A673 (cell line): ENCODE results near the gene GPR78. TPM values are rescaled to one million over a fixed set of nuclear protein-coding genes. Genes with fewer than 3 reads are reported as not detected.

ENCODE experiments used
- BruUV-seq: library from RNA; stranded (reverse); fragments of 400-500 nt; replicated peaks from 2 replicates; lab custom pipeline; 2021; lab: Mats Ljungman, UMichigan
- CTCF ChIA-PET: fragments of 300-600 bp; sonication (Branson Sonifier 250); formaldehyde crosslinking; loops from one replicate; lab custom pipeline; 2022; ENCODE audit warnings: antibody characterized with exemption; lab: Charles Lee
- POLR2A ChIA-PET: fragments of 300-600 bp; sonication (Branson Sonifier 250); formaldehyde crosslinking; loops from one replicate; lab custom pipeline; 2022; ENCODE audit warnings: antibody characterized with exemption; ENCODE audit not compliant: low non-redundant PET; lab: Charles Lee
- DNase-seq: peaks from one replicate; pipeline ENCODE4 v3.0.0-alpha.2; 2015; ENCODE audit warnings: low spot score
- H3K27ac ChIP-seq: fragments of 200-600 bp; sonication (generic); 2 replicates; pipeline ENCODE4 v1.5.1; 2016; ENCODE audit warnings: mixed run types, low read depth, mild to moderate bottlenecking, mixed read lengths, antibody characterized with exemption, low read length; ENCODE audit not compliant: poor library complexity, severe bottlenecking
- H3K27me3 ChIP-seq: fragments of 200-600 bp; sonication (generic); replicated peaks from 2 replicates; pipeline ENCODE4 v1.6.1; 2017; ENCODE audit warnings: mixed run types, low read depth, mild to moderate bottlenecking, mixed read lengths, antibody characterized with exemption, low read length; ENCODE audit not compliant: insufficient read depth, poor library complexity
- H3K36me3 ChIP-seq: fragments of 200-600 bp; sonication (generic); 2 replicates; pipeline ENCODE4 v1.6.1; 2016; ENCODE audit warnings: mixed run types, mild to moderate bottlenecking, mixed read lengths, antibody characterized with exemption, low read length; ENCODE audit not compliant: insufficient read depth, poor library complexity, severe bottlenecking
- H3K4me1 ChIP-seq: fragments of 200-600 bp; sonication (generic); 2 replicates; pipeline ENCODE4 v1.6.1; 2017; ENCODE audit warnings: mixed run types, mild to moderate bottlenecking, mixed read lengths, antibody characterized with exemption, low read length; ENCODE audit not compliant: insufficient read depth, poor library complexity, severe bottlenecking
- H3K4me3 ChIP-seq: fragments of 200-600 bp; sonication (generic); 2 replicates; pipeline ENCODE4 v1.5.1; 2016; ENCODE audit warnings: low read depth, mixed run types, mild to moderate bottlenecking, mixed read lengths, low read length; ENCODE audit not compliant: poor library complexity, severe bottlenecking
- H3K9me3 ChIP-seq: fragments of 200-600 bp; sonication (generic); 2 replicates; pipeline ENCODE4 v1.6.1; 2016; ENCODE audit warnings: mixed run types, low read depth, mild to moderate bottlenecking, mixed read lengths, antibody characterized with exemption, low read length; ENCODE audit not compliant: poor library complexity, severe bottlenecking
- EZH2 ChIP-seq: fragments of 200-600 bp; sonication (generic); IDR thresholded peaks from 2 replicates; pipeline ENCODE4 v1.6.1; 2017; ENCODE audit warnings: borderline replicate concordance, low read depth, mild to moderate bottlenecking, mixed read lengths, antibody characterized with exemption, low read length; ENCODE audit not compliant: poor library complexity, severe bottlenecking
- intact Hi-C: fragments of 100-400 bp; cut with micrococcal nuclease; formaldehyde crosslinking; loops from one replicate; pipeline ENCODE4 v1.10.0; 2022; ENCODE audit not compliant: unreplicated experiment
- total RNA-seq: library from RNA; stranded (reverse); gene quantifications from 2 replicates; pipeline ENCODE4 v1.2.3, GENCODE V29; 2021
- TF ChIP-seq, protein P1 (sequence below): fragments of 300-800, 200-600 bp; sonication (generic); conservative IDR thresholded peaks from 2 replicates; pipeline ENCODE4 v1.5.1; 2017; ENCODE audit warnings: low read depth, mild to moderate bottlenecking, antibody characterized with exemption, low read length, moderate library complexity, mixed read lengths

The GPR78 gene
- total RNA-seq, 1 experiment from 2014 or later, result not detected

DNA sequence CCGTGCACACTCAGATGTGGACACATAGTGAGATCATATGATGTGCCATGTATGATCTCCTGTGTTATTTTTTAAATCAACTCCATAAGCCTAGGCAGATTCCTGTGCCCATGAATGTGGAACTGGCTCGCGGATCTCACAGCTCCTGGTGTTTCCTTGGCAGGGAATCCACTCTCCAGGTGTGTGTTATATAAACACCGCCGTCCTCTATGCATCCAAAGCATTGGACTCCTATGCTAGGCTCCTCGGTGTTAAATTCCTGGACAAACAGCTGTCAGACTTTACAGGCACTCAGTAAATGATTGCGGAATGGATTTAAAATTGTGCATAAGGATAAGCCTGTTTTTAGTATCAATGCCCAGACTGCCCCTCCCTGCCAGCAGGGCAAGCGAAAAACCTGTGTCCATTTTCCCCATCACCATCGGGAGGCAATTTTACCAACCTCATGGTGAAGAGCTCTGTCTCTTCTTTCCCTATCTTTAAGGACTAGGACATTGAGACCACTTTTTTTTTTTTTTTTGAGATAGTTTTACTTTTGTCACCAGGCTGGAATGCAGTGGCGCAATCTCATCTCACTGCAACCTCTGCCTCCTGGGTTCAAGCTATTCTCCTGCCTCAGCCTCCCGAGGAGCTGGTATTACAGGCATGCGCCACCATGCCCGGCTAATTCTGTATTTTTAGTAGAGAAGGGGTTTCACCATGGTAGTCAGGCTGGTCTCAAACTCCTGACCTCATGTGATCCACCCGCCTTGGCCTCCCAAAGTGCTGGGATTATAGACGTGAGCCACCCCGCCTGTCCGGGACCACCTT, 23.6 kb upstream of the GPR78 start:
- BruUV-seq, result no TSS peak
- H3K27me3 ChIP-seq, result no peaks in the 10 kb centered on the region
- CTCF ChIA-PET, result no interaction called here
- H3K27ac ChIP-seq, result no peak overlapping the region
- POLR2A ChIA-PET, result interaction anchor here (0.6 kb wide), 1 partner anchor 476 kb away, joined by 11 read pairs; no protein-coding TSS in a partner anchor
- no peaks in the 10 kb centered on the region for H3K9me3 ChIP-seq
- no peaks in the 10 kb centered on the region for H3K36me3 ChIP-seq
- H3K4me1 ChIP-seq, result no peaks in the 10 kb centered on the region
- H3K4me3 ChIP-seq, result no peak overlapping the region
- no peak for DNase-seq
- no peak for TF ChIP-seq EZH2
- TF ChIP-seq, protein P1, sequence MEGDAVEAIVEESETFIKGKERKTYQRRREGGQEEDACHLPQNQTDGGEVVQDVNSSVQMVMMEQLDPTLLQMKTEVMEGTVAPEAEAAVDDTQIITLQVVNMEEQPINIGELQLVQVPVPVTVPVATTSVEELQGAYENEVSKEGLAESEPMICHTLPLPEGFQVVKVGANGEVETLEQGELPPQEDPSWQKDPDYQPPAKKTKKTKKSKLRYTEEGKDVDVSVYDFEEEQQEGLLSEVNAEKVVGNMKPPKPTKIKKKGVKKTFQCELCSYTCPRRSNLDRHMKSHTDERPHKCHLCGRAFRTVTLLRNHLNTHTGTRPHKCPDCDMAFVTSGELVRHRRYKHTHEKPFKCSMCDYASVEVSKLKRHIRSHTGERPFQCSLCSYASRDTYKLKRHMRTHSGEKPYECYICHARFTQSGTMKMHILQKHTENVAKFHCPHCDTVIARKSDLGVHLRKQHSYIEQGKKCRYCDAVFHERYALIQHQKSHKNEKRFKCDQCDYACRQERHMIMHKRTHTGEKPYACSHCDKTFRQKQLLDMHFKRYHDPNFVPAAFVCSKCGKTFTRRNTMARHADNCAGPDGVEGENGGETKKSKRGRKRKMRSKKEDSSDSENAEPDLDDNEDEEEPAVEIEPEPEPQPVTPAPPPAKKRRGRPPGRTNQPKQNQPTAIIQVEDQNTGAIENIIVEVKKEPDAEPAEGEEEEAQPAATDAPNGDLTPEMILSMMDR, result no peak
- intact Hi-C loops, result no loop called here

GRCh38 chr4:8557151-8558076, 22.8 kb upstream of the GPR78 start:
- Histone ChIP-seq H3K27me3 (no peaks in the 10 kb centered on the region), H3K36me3 (no peaks in the 10 kb centered on the region), H3K4me1 (no peaks in the 10 kb centered on the region), H3K4me3 (no peak overlapping the region), H3K27ac (no peak overlapping the region), H3K9me3 (no peaks in the 10 kb centered on the region)
- TF ChIP-seq, protein P1, result no peak
- TF ChIP-seq EZH2, result no peak
- ChIA-PET POLR2A (interaction anchor here (0.6 kb wide), 1 partner anchor 477 kb away, joined by 11 read pairs; no protein-coding TSS in a partner anchor), CTCF (no interaction called here)
- BruUV-seq, result no TSS peak
- DNase-seq, result no peak
- intact Hi-C loops, result no loop called here

GRCh38 chr4:8558080-8558960, 21.9 kb upstream of the GPR78 start:
- H3K27me3 ChIP-seq, result no peaks in the 10 kb centered on the region
- TF ChIP-seq, protein P1, result no peak
- TF ChIP-seq EZH2, result no peak
- no peaks in the 10 kb centered on the region for H3K36me3 ChIP-seq
- intact Hi-C loops, result no loop called here
- POLR2A ChIA-PET, result no interaction called here
- H3K27ac ChIP-seq, result no peak overlapping the region
- BruUV-seq, result no TSS peak
- no peak overlapping the region for H3K4me3 ChIP-seq
- no peaks in the 10 kb centered on the region for H3K9me3 ChIP-seq
- no peak for DNase-seq
- H3K4me1 ChIP-seq, result no peaks in the 10 kb centered on the region
- CTCF ChIA-PET, result no interaction called here
